ENCODE data around the gene MBOAT1.
"Not testable (repeated sequence)": the region's sequence is repeated elsewhere in the genome, so short reads cannot be mapped to it uniquely, and the experiment has no call there.

The MBOAT1 gene

DNA sequence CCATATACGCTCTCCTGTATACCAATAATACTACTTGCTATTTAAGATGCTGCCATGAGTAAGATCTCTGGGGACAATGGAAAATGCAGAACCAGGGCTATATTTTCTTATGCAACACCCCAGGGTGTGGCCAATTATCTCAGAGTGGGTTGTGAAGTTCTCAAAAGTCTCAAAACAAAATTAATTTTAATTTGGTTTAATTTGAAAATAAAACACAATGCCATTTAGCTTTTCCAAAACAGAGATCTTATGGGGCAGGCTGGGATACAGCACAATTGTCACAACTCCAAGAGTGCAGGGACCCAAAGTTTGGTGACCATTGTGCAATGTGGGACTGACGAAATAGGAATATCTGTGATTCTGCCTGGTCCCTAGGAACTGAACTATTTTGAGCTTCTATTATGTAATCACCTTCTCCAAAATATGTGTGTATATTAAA, 43.1 kb downstream of the MBOAT1 start:
- DNase-seq = no peak

DNA sequence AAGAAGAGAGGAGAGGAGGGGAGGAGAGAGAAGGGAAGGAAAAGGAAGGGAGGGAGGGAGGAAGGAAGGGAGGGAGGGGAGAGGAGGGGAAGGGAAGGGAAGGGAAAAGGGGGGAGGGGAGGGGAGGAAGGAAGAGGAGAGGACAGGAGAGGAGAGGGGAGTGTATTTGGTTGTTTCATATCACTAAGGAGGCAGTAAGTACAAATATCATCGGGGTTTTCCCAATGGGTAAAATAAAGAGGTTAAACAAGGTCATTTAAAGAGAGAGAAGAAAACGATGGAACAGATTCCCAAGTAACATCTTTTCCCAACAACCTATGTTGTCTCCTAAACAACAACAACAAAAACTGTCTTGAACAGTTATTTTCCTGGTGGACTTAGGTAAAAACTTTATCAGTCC, 43.6 kb downstream of the MBOAT1 start:
- DNase-seq = no peak

DNA sequence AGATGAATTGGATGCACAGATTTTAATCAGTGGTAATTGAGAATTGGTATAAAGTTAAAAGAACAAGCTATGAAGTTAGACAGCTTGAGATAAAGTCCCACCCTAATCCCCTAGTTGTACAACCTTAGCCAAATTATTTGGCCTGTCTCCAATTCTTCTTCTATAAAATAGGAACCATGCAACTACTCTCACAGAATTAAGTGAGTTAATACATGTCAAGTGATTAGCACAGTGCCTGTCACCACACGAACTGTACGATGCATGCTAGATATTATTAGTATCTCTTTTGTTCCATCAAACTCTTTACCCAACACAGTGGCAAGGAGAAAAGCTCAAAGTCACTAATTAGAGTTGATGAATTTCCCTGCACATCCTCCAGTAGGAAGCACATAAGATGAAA, 44.7 kb downstream of the MBOAT1 start:
- no peak for DNase-seq

DNA sequence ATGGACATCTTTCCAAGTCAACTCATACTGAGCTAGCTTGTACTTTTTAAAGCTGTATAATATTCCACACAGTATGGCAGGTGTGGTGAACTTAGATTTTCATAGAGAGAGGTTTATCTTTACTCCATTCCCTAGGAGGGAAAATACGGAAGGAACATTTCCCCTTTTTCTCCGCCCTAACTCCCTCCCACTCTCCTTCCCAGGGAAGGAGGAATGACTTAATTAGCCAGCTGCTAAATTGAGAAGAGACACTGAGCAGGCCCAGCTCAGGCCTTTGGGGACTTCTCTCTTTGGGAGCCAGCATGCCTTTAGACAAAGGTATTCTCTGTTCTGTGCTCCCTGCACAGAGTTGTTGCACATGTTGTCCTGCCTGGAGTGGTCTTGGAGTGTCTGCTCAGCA, 46.1 kb downstream of the MBOAT1 start:
- DNase-seq = no peak

DNA sequence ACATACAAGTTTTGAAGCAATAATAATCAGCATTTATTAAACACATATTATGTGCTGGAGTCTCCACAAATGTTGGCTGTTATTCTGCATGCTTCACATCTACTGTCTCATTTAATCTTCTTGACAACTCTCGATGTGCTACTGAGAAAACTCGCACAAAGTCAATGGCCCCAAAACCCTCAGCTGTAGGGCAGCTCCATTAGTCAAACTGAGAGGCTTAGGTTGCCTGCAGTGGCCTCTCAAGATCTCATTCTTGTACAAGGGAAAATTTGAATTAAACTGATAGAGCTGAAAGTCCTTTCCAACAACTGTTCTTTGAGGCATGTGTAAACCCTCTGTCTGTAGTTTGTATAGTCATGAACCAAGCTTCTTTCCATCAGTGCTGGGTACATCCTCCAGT, 49.8 kb downstream of the MBOAT1 start:
- DNase-seq = no peak

DNA sequence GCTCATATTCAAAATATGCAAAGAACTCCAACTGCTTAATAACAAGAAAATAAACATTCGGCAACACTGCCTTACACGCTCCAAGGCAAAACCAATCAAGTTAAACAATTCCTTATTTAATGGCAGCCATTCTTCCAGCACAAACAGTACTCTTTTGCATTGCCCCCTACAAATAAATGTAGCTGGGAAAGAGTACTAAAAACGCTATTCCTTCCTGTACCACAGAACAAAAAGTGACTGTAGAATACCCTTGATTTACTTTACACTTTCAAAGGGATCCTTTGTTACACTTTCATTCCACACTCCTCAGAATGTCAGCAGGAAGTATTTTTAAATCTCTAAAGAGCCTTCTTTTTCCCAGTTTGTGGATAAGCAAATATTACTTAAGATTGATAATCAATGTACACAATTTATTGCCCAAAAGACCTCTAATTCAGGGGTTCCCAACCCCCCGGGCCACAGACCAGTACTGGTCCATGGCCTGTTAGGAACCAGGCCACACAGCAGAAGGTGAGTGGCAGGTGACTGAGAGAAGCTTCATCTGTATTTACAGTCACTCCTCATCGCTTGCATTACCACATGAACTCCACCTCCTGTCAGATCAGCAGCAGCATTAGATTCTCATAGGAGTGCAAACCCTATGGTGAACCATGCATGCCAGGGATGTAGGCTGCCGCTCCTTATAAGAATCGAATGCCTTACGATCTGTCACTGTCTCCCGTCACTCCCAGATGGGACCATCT, 51.6 kb downstream of the MBOAT1 start:
- DNase-seq = no peak

DNA sequence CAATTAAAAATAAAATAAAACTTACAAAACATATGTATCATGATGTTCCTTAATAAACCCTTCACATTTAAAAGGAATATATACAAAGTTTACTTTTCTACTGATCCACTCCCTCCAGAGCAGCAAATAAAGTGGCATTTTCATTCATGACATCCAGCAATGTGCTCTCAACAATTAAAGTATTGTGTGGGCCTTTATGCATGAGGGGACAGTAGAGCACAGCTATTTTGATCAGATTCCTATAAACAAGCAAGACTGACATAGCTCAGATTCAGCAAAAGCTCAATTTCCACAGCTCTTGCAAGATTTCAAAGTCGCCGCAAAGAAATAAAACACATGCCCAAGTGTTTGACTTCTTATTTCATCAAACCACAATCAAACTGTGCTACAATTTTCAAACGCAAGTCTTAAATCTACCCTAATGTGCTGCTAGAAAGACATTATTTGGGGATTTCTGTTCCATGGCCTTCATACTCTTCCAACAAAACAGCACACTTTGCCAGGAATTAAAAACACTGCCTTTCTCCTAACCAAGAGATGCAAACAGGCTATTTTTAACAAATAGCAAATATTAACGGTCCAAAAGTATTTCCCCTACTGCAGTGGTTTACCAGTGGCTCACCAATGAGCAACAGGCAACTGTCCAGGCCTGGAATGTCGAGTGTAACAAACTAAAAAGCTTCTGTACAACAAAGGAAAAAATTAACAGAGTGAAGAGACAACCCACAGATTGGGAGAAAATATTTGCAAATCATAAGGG, 52.3 kb downstream of the MBOAT1 start:
- DNase-seq = no peak

DNA sequence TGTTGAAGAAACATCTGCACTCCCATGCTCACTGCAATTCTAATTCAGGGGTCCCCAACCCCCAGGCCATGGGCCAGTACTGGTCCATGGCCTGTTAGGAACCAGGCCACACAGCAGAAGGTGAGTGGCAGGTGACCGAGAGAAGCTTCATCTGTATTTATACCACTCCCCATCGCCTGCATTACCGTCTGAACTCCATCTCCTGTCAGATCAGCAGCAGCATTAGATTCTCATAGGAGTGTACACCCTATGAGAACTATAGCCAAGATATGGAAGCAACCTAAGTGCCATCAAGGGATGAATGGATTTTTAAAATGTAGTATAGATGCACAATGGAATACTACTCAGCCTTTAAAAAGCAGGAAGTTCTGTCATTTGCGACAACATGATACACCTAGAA, 53.2 kb downstream of the MBOAT1 start:
- DNase-seq = no peak

DNA sequence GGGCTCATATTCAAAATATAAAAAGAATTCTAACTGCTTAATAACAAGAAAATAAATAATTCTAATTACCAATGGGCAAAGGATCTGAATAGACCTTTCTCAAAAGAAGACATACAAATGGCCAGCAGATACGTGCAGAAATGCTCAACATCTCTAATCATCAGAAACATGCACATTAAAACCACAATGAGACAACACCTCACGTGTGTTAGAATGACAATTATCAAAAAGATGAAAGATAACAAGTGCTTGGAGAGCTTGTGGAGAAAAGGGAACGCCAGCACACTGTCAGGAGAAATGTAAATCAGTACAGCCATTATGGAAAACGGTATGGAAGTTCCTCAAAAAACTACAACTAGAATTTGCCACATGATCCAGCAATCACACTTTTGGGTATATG, 53.6 kb downstream of the MBOAT1 start:
- DNase-seq = no peak

DNA sequence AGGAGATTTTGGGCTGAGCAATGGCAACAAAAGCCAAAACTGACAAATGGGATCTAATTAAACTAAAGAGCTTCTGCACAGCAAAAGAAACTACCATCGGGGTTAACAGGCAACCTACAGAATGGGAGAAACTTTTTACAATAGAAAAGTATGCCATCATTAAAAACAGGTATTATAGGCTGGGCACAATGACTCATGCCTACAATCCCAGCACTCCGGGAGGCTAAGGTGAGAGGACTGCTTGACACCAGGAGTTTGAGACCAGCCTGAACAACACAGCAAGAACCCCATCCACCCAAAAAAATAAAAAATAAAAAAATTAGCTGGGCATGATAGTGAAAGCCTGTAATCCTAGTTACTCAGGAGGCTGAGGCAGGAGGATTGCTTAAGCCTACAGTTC, 55.4 kb downstream of the MBOAT1 start:
- no peak for DNase-seq

DNA sequence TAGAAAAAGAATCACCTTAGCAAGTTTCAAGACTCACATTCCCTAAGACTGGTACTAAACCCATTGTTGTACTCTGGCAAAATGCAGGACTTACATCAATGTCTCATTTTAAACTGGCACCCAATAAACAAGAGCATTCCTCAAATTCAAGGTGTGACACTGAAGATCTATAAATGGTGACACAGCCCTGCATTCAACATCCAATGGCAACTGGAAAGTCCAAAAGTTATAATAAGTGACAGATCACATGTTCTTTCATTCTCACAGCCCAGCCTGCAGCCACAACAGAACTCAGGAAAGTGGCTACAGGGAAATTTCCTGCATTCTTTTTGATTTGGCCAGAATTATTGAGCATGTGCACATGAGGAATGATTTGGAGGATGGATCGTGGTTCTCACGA, 57.5 kb downstream of the MBOAT1 start:
- DNase-seq = no peak

DNA sequence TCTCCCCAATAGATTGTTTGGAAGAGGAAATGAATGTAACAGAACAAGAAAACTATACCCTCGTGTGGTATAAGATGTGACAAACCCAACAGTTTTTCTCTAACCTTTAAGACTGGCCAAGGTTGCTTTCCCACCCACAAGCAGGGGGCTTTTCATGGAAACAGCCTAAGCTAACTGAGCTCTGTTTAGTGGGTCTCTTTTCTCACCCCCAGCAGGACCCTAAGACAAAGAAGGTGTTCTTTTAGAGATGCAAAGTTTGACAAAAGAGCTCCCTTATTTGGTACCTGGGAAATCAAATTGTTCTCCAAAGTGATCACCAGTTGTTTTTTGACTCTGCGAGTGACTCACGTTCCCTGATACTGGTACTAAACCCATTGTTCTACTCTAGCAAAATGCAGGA, 59.1 kb downstream of the MBOAT1 start:
- DNase-seq = no peak

DNA sequence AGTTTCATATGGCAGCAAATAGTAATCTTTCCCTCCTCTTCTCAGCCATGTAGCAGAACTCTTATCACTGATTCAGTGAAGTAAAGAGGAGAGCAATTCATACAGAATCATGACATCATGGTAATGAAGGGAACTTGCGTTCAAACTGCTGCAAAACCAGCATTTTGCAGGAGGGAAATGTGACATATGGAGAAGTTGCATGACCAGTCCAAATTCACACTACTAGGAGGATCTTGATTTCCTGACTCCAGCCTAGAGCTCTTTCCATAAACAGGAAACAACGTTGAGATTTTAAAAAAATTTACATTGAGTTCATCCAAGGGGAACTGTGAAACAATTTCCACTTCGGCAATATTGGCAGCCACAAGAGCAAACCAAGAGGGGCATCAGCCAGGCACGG, 63.8 kb downstream of the MBOAT1 start:
- DNase-seq = no peak

DNA sequence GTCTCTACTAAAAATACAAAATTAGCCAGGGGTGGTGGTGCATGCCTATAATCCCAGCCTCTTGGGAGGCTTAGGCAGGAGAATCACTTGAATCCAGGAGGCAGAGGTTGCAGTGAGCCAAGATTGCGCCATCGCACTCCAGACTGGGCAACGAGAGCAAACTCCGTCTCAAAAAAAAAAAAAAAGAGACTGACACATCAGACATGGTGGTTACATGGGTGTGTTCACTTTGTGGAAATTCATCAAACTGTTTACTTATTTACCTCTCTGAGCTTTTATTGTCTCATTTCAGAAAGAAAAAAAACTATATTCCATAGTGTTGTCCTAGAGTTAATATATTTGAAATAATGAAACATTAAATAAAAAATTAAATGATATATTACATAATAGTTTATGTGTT, 64.8 kb downstream of the MBOAT1 start:
- DNase-seq = no peak

DNA sequence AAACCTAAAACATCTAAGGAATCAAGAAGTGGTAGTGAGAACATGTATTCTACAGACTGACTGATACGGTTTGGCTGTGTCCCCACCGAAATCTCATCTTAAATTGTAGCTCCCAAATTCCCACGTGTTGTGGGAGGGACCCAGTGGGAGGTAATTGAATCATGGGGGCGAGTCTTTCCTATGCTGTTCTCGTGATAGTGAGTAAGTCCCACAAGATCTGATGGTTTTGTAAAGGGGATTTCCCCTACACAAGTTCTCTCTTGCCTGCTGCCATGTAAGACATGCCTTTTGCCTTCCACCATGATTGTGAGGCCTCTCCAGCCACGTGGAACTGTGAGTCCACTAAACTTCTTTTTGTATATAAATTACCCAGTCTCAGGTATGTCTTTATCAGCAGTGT, 65.4 kb downstream of the MBOAT1 start:
- DNase-seq = not testable (repeated sequence)

DNA sequence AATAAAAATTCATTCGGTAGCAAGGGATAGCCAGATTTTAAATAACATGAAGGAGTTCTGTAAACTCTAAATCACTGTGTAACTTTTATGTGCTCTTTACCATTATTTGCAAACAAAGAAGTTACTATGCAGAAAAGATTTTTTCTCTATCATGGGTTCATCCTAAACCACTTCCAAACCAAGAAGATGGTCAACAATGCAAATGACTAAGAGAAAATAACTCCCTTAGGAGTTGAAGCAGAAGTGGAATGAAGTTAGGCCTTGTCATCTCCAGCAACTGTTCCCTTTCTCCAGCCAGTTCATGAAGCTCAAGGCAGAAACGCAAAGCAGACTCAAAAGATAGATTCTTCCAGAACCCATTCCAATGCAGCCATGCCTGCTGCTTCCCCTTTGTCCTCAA, 66.0 kb downstream of the MBOAT1 start:
- no peak for DNase-seq

DNA sequence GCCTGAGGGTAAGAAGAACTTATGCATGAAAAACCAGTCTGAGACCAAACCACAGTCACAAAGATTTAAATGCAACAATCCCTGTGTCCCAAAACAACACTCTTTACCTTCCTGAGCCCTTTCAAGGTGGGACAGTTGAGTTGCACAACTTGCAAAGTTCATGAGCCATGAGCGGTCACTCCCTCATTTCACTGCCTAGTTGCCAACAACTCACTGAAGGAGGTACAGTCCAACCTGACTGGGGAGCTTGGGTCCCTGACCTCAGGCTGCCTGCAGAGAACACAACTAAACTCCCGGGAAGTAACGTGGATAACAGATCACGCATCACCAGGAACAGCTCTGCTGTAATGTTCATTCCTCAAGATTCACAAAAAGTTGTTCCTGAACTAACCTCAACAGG, 69.4 kb downstream of the MBOAT1 start:
- DNase-seq = no peak

DNA sequence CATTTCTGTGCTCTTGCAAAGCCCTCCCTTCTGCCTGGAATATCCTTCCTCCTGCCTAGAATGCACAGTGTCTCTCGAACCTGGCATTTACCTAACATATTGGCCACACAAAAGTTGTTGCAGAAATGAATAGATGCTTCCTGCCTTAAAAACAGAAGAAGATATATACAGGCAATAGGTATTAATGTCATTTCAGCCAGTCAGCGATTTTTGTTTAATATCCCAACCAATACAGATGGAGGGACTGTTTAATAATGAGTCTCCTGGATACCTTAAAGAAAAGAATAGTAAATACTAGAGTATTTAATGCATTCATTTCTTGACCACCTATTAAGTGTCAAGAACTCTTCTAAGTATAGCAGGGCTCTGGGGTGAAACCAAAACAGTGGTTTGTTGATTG, 70.3 kb downstream of the MBOAT1 start:
- no peak for DNase-seq

DNA sequence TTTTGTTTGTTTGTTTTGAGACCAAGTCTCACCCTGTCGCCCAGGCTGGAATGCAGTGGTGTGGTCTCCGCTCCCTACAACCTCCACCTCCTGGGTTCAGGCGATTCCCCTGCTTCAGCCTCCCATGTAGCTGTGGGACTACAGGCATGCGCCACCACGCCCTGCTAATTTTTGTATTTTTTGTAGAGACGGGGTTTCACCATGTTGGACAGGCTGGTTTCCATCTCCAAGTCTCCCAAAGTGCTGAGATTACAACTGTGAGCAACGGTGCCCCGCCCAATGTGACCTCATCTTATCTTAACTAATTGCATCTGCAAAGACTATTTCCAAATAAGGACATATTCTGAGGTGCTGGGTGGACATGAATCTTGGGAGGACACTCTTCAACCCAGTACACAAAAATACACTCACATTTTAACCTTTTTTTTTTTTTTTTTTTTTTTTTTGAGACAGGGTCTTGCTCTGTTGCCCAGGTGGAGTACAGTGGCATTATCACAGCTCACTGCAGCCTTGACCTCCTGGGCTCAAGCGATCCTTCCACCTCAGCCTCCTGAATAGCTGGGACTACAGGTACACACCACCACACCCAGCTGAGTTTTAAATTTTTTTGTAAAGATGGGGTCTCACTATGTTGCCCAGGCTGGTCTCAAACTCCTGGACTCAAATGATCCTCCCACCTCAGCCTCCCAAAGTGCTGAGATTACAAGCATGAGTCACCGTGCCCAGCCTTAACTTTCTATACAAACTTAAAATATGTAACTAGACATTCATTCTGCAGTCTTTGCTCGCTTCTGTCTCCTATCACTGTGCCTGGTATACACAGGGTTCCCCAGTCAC, 72.9 kb downstream of the MBOAT1 start:
- DNase-seq = not testable (repeated sequence)

DNA sequence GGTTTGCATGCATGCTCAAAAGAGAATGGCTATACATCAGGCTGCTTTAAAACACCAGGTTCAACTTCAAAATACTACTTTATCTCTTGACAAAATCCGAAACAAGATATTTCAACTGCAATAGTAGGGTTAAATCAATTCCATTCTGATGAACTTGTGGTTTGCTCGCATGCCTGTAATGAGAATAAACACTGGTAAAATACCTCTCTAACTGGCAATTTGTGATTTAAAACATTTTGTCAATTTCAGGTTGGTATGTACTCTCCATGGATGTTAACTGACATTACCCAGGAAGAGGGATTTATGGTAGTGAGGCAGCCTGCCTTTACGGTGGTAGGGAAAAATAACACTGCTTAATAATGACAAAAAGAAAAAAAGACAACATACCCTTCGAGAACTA, 74.4 kb downstream of the MBOAT1 start:
- no peak for DNase-seq

DNA sequence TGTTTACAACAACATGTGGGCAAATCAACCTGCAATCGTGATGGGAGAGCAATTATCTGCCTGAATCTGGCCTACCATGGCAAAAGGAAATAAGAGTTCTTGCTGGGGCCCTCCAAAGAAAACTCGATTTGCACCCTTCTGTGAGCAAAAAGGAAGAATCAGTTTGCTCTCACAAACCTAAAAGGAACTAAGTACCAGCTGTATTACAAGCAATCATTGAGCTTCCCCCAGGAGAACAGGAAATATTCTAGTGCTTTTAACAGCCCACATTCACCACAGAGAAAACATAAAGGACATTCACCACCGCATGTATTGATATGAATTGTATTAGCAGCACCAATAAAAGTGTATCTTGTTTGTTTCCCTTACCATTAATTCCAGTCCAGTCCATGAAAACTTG, 75.0 kb downstream of the MBOAT1 start:
- peak in 1 of 3 experiments; percentile 9 for DNase-seq

DNA sequence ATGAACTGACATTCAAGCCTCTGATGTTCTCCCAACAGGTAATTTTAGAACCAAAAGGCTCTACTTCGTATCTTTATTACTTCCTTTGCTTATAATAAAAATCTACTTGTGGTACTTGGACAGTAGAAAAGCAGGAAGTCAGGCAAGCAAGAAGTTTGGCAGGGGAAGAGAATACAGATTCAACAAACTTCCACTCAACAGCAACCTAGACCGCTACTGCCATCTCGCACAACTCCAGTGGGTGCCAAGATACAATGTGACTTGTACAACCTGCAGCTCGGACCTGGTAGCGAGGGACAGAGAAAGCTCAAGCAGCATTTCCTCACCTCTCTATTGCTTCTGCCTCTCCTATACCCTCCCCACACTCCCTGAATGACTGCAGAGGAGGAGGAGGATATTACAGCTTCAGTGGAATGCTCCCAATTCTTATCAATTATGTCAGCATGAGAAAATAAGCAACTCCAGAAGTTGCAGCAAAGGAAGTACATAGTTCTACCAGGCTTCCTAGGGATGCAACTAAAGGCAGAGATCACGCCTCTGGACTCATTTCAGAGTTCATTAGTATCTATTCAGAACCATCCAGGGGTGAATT, 76.5 kb downstream of the MBOAT1 start:
- DNase-seq = no peak

DNA sequence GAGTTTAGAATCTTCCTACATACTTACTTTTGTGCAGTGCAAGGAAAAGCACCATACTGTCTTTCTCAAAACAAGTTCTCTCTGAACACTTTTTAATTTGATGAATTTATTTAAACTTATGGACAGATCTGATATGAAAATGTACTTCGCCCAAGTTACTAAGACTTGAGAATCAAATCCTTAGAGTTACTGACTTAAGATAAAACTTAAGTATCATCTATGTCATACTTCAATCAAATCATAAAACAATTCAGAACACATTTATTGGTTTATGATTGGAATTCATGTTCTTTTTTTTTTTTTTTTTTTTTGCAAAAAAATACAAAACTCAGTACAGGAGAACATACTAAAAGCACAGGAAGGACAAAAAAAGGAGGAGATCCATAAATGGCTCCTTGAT, 77.7 kb downstream of the MBOAT1 start:
- no peak for DNase-seq

All from NCI-H1417 (cell line).